ENCODE data around the gene QDPR.

QDPR gene

DNA sequence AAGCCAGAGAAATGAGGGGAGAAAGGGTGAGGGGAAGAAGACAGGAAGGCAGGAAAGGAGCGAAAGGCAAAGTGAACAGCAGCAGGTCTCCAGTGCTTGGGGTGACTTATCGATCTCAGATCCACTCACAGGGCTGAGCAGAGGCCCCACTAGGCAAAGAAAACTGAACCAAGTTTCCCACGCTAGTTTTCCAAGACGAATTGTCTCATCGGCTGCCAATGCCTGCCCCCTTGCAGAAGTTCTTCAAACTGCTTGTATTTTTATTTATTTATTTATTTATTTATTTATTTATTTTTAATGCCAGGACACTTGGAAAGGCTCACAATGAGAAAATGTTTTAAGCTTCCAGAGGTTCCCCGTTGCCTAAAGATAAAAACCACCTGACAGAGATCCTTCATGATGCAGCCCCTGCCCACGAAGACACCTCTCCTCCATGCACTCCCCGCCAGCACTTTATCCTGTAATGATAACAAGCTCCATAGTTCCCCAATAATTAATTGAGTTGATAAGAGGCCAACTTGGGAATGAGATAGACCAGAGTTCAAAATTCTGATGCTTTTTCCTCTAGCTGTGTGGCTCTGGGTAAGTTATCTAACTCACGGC is 43.2 kb downstream of the QDPR start:
- Histone ChIP-seq H3K4me2 (ENCODE audit: low read depth, low read length) (no peak overlapping the region), H3K9me3 (replicated peaks; ENCODE audit: insufficient read depth, low read length) (no peaks in the 10 kb centered on the region)
- no peak for TF ChIP-seq EZH2 (optimal IDR thresholded peaks at IDR 0.05; ENCODE audit: low read depth, low read length)
- TF ChIP-seq CTCF (IDR thresholded peaks at IDR 0.05; ENCODE audit: low read length) = peak; percentile 13; the same call in 1 of the 2 replicates

DNA sequence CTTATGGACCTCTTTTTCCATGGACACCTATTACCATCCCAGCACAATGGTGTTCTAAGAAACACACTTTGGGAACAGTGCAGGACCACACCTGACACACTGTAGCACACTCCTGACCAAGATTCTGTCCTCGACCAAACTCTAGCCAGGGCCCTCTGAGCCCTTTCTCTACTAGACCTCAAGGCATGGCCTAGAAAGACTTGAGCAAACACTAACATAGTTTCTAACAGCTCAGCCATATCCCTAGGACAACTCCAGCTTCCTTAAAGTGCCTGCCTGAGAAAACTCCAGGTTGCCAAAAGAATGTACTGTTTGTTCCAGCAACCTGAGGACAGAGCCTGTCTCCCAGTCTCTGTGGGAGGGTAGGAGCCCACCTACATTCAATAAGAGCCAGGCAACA is 48.3 kb downstream of the QDPR start:
- Histone ChIP-seq H3K79me2 (ENCODE audit: low read length) (no peaks in the 10 kb centered on the region), H3K4me2 (ENCODE audit: low read depth, low read length) (no peak overlapping the region), H3K4me3 (ENCODE audit: low read length) (no peak overlapping the region), H3K9me3 (replicated peaks; ENCODE audit: insufficient read depth, low read length) (no peaks in the 10 kb centered on the region), H3K36me3 (replicated peaks; ENCODE audit: insufficient read depth, low read length) (no peaks in the 10 kb centered on the region), H4K20me1 (ENCODE audit: insufficient read depth, low read length) (no peaks in the 10 kb centered on the region), H3K4me1 (ENCODE audit: low read length) (no peaks in the 10 kb centered on the region), H3K9ac (ENCODE audit: low read length) (no peak overlapping the region), H3K27me3 (replicated peaks; ENCODE audit: insufficient read depth, low read length) (no peaks in the 10 kb centered on the region), H2AFZ (ENCODE audit: low read length) (no peak overlapping the region), H3K27ac (ENCODE audit: low read length) (no peak overlapping the region), H3F3A (ENCODE audit: insufficient read depth, low read length) (no peaks in the 10 kb centered on the region), H3K9me2 (replicated peaks; ENCODE audit: insufficient read depth, low read length) (no peaks in the 10 kb centered on the region)
- no peak for TF ChIP-seq EZH2phosphoT487 (IDR thresholded peaks at IDR 0.05; ENCODE audit: low read length)
- no peak for TF ChIP-seq EZH2 (optimal IDR thresholded peaks at IDR 0.05; ENCODE audit: low read depth, low read length)
- no peak for TF ChIP-seq CTCF (IDR thresholded peaks at IDR 0.05; ENCODE audit: low read length)
- no peak for DNase-seq

More for the DNA sequence above, 43.2 kb downstream of the QDPR start:
- Histone ChIP-seq H3K4me3 (ENCODE audit: low read length) (no peak overlapping the region), H3K9ac (ENCODE audit: low read length) (no peak overlapping the region), H3K9me2 (replicated peaks; ENCODE audit: insufficient read depth, low read length) (no peaks in the 10 kb centered on the region), H3K4me1 (ENCODE audit: low read length) (no peaks in the 10 kb centered on the region), H3K36me3 (replicated peaks; ENCODE audit: insufficient read depth, low read length) (no peaks in the 10 kb centered on the region), H4K20me1 (ENCODE audit: insufficient read depth, low read length) (no peaks in the 10 kb centered on the region), H3K27me3 (replicated peaks; ENCODE audit: insufficient read depth, low read length) (no peaks in the 10 kb centered on the region), H2AFZ (ENCODE audit: low read length) (no peak overlapping the region), H3F3A (ENCODE audit: insufficient read depth, low read length) (no peaks in the 10 kb centered on the region), H3K27ac (ENCODE audit: low read length) (no peak overlapping the region), H3K79me2 (ENCODE audit: low read length) (no peaks in the 10 kb centered on the region)
- DNase-seq = peak; percentile 15

- Histone ChIP-seq H3K9me3 (replicated peaks; ENCODE audit: insufficient read depth, low read length) (no peaks in the 10 kb centered on the region), H4K20me1 (ENCODE audit: insufficient read depth, low read length) (no peaks in the 10 kb centered on the region), H3K4me3 (ENCODE audit: low read length) (no peak overlapping the region), H2AFZ (ENCODE audit: low read length) (no peak overlapping the region), H3K27ac (ENCODE audit: low read length) (no peak overlapping the region), H3K4me1 (ENCODE audit: low read length) (no peaks in the 10 kb centered on the region), H3K27me3 (replicated peaks; ENCODE audit: insufficient read depth, low read length) (no peaks in the 10 kb centered on the region), H3K36me3 (replicated peaks; ENCODE audit: insufficient read depth, low read length) (no peaks in the 10 kb centered on the region), H3F3A (ENCODE audit: insufficient read depth, low read length) (no peaks in the 10 kb centered on the region), H3K4me2 (ENCODE audit: low read depth, low read length) (no peak overlapping the region), H3K79me2 (ENCODE audit: low read length) (no peaks in the 10 kb centered on the region), H3K9me2 (replicated peaks; ENCODE audit: insufficient read depth, low read length) (no peaks in the 10 kb centered on the region), H3K9ac (ENCODE audit: low read length) (no peak overlapping the region)
- no peak for DNase-seq
- TF ChIP-seq CTCF (IDR thresholded peaks at IDR 0.05; ENCODE audit: low read length) (no peak), EZH2phosphoT487 (IDR thresholded peaks at IDR 0.05; ENCODE audit: low read length) (no peak), EZH2 (optimal IDR thresholded peaks at IDR 0.05; ENCODE audit: low read depth, low read length) (no peak)
These were observed 61.6 kb downstream of the QDPR start for GRCh38 chr4:17450269-17450804.

All from MM.1S (cell line).